Esophagus muscularis mucosa (tissue), 4 donors: ENCODE measurements around the gene GAB1.

ENCODE experiments used
- CTCF ChIP-seq, 3 experiments: fragments of 200-600 bp in 2 of 3; fragments of 450-650 bp in 1 of 3; sonication (generic) in 2 of 3; IDR thresholded peaks; one replicate each; pipeline ENCODE4 v1.5.1; 2017 to 2019; ENCODE audit warnings: antibody characterized with exemption in 3 of 3, mild to moderate bottlenecking in 2 of 3, moderate library complexity in 1 of 3
- EP300 ChIP-seq: sonication (generic); formaldehyde crosslinking; IDR thresholded peaks from one replicate; pipeline ENCODE4 v1.6.1; 2017; ENCODE audit warnings: antibody characterized with exemption
- POLR2A ChIP-seq: fragments of 450-650 bp; IDR thresholded peaks from one replicate; pipeline ENCODE4 v1.6.1; 2017; ENCODE audit warnings: antibody characterized with exemption, moderate library complexity, mild to moderate bottlenecking, low read depth
- POLR2AphosphoS5 ChIP-seq, 2 donors: sonication (generic); formaldehyde crosslinking; IDR thresholded peaks; one replicate each; pipeline ENCODE4 v1.6.1; 2017; ENCODE audit warnings: antibody characterized with exemption in 2 of 2

- peak in 1 of 3 experiments; percentile 19 for TF ChIP-seq CTCF (IDR thresholded peaks at IDR 0.05)
- TF ChIP-seq POLR2A = peak; percentile 75
- no peak for TF ChIP-seq EP300
- TF ChIP-seq POLR2AphosphoS5 (IDR thresholded peaks at IDR 0.05) = peak; percentile 90 to 98
Observed at GRCh38 chr4:143513314-143514168, 176.9 kb downstream of the GAB1 start, which contains the start of gene SMARCA5.
